Astrocyte of the spinal cord (primary cell): ENCODE results near the gene HYAL1.
"Not testable (repeated sequence)": the region's sequence is repeated elsewhere in the genome, so short reads cannot be mapped to it uniquely, and the experiment has no call there.

Experiments used
- DNase-seq: peaks from one replicate; pipeline ENCODE4 v3.0.0; 2011; ENCODE audit warnings: low read depth, low spot score
- H3K4me3 ChIP-seq: 2 replicates; pipeline ENCODE4 v1.5.1; 2011; ENCODE audit warnings: low read depth, mild to moderate bottlenecking, low read length, moderate library complexity
- CTCF ChIP-seq: IDR thresholded peaks from 2 replicates; pipeline ENCODE4 v1.5.1; 2012; ENCODE audit warnings: low read depth, mild to moderate bottlenecking, low read length, inconsistent platforms
- in situ Hi-C: cut with HindIII; loops from 2 replicates; pipeline ENCODE4 v1.10.0; 2017; ENCODE audit warnings: low sequenced_read_pairs

HYAL1 gene

DNA sequence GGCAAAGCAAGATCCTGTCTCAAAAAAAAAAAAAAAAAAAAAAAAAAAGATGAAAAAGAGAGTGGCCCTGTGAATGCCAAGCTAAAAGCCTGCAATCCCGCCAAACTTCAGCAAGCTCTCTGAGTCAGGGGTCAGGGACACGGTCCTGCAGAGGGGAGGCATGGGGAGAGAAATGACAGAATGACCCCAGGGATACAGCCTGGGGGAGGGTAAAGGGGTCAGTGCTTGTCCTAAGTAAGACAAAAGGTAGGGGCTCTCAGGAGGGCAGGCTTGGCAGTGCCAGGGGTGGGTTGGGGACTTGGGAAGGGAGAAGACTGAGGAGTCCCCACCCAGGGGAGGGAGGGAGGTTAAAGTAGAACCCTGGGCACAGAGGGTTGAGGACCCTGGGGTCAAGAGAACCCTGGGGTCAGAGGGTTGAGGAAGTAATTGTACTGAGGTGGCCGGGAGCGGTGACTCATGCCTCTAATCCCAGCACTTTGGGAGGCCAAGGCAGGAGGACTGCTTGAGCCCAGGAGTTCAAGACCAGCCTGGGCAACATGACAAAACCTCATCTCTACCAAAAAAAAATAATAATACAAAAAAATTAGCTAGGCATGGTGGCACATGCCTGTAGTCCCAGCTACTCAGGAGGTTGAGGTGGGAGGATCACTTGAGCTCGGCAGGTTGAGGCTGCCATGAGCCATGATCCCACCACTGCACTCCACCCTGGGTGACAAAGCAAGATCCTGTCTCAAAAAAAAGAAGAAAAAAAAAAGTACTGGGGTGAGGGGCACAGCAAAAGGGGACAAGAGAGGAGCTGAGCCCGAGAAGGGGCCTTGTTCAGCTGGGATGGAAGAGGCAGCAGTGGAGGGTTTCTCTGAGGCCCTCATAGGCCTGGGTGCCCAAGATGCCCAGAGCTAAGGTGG is 39.6 kb downstream of the HYAL1 start:
- in situ Hi-C loops: no loop called here
- TF ChIP-seq CTCF: no peak
- DNase-seq: no peak
- H3K4me3 ChIP-seq: no peak overlapping the region

DNA sequence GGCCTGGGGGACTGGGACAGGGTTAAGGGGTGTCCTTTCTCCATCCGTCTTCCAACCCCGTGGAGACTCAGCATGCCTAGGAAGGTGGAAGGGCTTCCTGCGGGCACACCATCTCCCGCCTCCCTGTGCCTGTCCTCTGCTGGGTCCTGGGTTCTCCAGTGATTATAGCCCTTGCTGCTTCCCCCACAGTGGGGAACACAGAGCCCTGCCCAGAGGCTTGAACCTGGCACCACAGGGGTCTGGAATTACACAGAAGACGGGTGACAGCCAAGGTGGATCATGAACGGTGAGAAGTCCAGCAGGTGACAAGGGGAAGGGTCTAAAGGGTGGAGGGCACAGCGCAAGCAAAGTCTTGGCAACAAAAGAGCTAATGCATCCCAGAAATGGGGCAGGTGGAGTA is 40.6 kb downstream of the HYAL1 start:
- in situ Hi-C loops: no loop called here
- no peak for TF ChIP-seq CTCF
- H3K4me3 ChIP-seq: no peak overlapping the region
- no peak for DNase-seq

DNA sequence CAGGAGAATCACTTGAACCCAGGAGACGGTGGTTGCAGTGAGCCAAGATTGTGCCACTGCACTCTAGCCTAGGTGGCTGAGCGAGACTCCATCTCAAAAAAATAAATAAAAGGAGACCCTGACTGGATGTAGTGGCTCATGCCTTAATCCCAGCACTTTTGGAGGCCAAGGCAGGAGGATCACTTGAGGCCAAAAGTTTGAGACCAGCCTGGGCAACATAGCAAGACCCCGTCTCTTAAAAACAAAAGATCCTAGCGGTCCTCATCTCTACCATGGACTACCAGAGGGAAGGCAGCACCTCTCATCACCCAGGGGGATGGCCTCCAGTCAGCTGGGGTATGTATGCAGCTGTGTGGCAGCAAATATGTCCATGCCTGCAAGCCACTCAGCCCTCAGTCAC is 41.2 kb downstream of the HYAL1 start:
- H3K4me3 ChIP-seq, in situ Hi-C loops, DNase-seq: not testable (repeated sequence)

- in situ Hi-C loops: no loop called here
- DNase-seq: no peak
- TF ChIP-seq CTCF: no peak
- no peak overlapping the region for H3K4me3 ChIP-seq
Observed at GRCh38 chr3:50261505-50261904, 41.9 kb downstream of the HYAL1 start.

- no peak for TF ChIP-seq CTCF
- no peak for DNase-seq
- H3K4me3 ChIP-seq: peak overlapping the region; percentile 41
- in situ Hi-C loops: no loop called here
Observed at GRCh38 chr3:50260942-50261441, 42.4 kb downstream of the HYAL1 start.

- peak overlapping the region; percentile 41 for H3K4me3 ChIP-seq
- TF ChIP-seq CTCF: peak; percentile 81
- DNase-seq: peak; percentile 91
- in situ Hi-C loops: no loop called here
Observed at GRCh38 chr3:50260027-50260941, 43.1 kb downstream of the HYAL1 start.
